22Rv1 (cell line): ENCODE data around the gene AHDC1.

ENCODE experiments used
- H3K27ac ChIP-seq: fragments of 450-650 bp; 2 replicates; pipeline ENCODE4 v1.5.1; 2017
- TF ChIP-seq, protein P1 (sequence below): fragments of 450-650 bp; IDR thresholded peaks from 2 replicates; pipeline ENCODE4 v1.5.1; 2017; ENCODE audit warnings: mild to moderate bottlenecking

The AHDC1 gene

DNA sequence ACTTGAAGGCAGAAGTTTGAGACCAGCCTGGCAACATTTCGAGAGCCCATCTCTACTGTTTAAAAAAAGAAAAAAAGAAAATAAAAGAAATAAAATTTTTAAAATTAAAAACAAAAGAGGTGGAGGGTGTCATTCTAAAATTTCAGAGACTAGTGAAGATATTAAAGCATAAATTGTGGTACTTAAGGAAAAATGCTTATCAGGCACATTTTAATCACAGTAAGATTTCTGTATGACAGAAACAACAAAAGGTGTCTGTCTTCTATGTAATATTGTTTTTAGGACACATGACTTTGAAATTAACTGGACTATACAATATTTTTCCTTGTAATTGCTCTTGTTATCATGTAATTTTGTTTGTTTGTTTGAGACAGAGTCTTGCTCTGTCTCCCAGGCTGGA, 118.6 kb downstream of the AHDC1 start:
- H3K27ac ChIP-seq, result no peak overlapping the region
- TF ChIP-seq, protein P1, sequence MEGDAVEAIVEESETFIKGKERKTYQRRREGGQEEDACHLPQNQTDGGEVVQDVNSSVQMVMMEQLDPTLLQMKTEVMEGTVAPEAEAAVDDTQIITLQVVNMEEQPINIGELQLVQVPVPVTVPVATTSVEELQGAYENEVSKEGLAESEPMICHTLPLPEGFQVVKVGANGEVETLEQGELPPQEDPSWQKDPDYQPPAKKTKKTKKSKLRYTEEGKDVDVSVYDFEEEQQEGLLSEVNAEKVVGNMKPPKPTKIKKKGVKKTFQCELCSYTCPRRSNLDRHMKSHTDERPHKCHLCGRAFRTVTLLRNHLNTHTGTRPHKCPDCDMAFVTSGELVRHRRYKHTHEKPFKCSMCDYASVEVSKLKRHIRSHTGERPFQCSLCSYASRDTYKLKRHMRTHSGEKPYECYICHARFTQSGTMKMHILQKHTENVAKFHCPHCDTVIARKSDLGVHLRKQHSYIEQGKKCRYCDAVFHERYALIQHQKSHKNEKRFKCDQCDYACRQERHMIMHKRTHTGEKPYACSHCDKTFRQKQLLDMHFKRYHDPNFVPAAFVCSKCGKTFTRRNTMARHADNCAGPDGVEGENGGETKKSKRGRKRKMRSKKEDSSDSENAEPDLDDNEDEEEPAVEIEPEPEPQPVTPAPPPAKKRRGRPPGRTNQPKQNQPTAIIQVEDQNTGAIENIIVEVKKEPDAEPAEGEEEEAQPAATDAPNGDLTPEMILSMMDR, result no peak
